HUES6 (cell line): ENCODE results near the gene PCYOX1L.
A peak's percentile ranks its signal among the peaks of the same experiment; 100 is the strongest.

Experiments
- H3K27ac ChIP-seq: 2 replicates; pipeline ENCODE4 v1.7.0; 2013; ENCODE audit warnings: low read depth, mild to moderate bottlenecking, low read length, inconsistent platforms
- H3K27me3 ChIP-seq: 2 replicates; pipeline ENCODE4 v1.6.1; 2013; ENCODE audit warnings: low read length; ENCODE audit not compliant: control insufficient read depth, insufficient read depth
- H3K36me3 ChIP-seq: 2 replicates; pipeline ENCODE4 v1.6.1; 2013; ENCODE audit warnings: low read length; ENCODE audit not compliant: control insufficient read depth, insufficient read depth
- H3K4me1 ChIP-seq: 2 replicates; pipeline ENCODE4 v1.6.1; 2013; ENCODE audit warnings: low read length; ENCODE audit not compliant: control insufficient read depth, insufficient read depth
- H3K4me3 ChIP-seq: 2 replicates; pipeline ENCODE4 v1.5.1; 2013; ENCODE audit warnings: low read depth, low read length
- H3K9ac ChIP-seq: one replicate; pipeline ENCODE4 v1.6.1; 2013; ENCODE audit warnings: mild to moderate bottlenecking, low read length
- H3K9me3 ChIP-seq: 2 replicates; pipeline ENCODE4 v1.6.1; 2013; ENCODE audit warnings: low read depth, low read length; ENCODE audit not compliant: control insufficient read depth, insufficient read depth

PCYOX1L gene

DNA sequence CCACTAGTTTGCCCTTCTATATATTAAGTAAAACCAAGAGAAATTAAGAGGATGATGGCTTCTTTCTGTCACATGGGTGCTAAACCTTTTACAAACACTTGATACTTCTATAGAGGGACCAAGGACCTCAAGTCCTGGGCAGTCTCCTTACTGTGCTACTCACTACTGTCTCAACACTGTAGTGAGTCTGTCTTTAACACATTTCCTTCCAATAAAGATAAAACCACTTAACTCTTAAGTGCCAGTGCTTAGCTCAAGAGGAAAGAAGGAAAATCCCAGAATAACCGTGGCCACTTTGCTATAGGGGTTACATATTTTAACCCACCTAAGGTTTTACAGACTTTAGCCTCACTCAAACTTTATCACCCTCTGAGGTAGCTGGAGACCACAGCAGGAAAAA lies 16.9 kb upstream of the PCYOX1L start:
- Histone ChIP-seq H3K27me3 (no peaks in the 10 kb centered on the region), H3K27ac (no peak overlapping the region), H3K9ac (no peak overlapping the region), H3K4me3 (no peak overlapping the region), H3K36me3 (no peaks in the 10 kb centered on the region), H3K9me3 (no peaks in the 10 kb centered on the region), H3K4me1 (no peaks in the 10 kb centered on the region)

DNA sequence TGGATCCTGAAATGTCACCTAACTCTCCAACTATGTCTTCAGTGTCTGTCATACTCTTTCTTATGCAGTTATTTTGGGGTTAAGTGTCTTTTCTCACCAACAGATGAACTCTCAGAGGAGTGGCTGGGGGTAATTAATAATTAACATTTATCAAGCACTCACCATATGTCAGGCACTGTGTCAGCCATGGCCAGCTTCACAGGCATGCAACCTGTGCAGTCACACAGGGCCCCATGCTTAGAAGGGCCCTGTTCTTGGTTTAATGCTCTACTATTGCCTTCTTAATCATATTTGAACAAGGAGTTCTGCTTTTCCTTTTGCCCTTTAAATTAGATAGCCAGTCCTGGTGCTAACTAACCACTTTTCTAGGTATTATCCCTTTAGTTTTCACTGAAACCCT lies 16.0 kb upstream of the PCYOX1L start:
- H3K9me3 ChIP-seq = no peaks in the 10 kb centered on the region
- H3K36me3 ChIP-seq = no peaks in the 10 kb centered on the region
- no peak overlapping the region for H3K27ac ChIP-seq
- H3K9ac ChIP-seq = no peak overlapping the region
- H3K27me3 ChIP-seq = no peaks in the 10 kb centered on the region
- no peak overlapping the region for H3K4me3 ChIP-seq
- no peaks in the 10 kb centered on the region; the same call in 1 of the 2 replicates for H3K4me1 ChIP-seq

DNA sequence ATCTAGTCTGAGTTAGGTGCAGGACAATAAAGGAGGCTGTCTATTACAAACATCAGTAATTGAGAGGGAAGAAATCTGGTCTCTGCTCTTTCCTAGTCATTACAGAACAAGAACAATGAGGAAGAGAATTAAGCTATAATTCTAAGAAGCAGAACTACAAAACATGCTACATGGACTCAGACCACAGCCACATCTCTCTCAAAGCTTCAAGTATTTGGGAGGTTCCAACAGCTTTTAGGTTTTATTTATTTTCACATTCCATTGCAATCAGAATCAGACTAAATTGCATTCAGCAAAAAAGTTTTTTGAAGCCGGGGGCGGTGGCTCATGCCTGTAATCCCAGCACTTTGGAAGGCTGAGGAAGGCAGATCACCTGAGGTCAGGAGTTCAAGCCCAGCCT lies 13.7 kb upstream of the PCYOX1L start:
- Histone ChIP-seq H3K27me3 (no peaks in the 10 kb centered on the region), H3K4me1 (no peaks in the 10 kb centered on the region; the same call in 1 of the 2 replicates), H3K4me3 (no peak overlapping the region), H3K9ac (no peak overlapping the region), H3K27ac (no peak overlapping the region), H3K9me3 (no peaks in the 10 kb centered on the region), H3K36me3 (peaks cover 23% of the 10 kb centered on the region)

DNA sequence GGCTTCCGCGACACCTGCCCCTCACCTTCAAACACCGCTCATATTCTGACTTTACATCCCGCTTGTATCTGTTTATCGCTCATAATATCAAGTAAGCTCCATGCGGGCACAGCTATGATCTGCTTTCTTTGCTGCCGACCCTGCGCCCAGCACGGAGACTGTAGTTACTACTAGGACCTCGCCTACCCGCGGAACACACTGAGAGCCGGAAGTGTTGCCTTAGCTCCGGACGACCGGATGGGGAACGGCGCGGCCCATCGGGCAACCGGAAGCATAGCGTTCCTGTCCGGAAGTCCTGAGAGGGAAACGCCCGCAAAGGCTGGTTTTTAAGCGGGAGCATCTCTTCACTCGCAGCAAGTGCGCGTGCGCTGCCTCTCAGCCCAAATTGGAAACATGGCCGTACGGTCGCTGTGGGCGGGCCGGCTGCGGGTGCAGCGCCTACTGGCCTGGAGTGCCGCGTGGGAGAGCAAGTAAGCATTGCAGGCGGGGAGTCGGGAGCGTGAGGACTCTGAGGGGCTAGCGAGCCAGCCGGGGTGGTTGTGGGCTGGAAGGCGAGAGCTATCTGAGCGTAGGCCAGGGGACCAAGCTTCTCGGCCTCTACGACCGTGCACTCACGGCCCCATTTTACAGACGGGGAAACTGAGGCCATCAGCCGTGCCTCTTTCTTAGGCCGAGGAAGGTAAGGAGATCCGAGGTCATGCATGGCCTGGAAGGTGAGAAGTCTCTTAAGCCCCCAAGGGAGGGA lies 12.5 kb upstream of the PCYOX1L start, which contains the start of gene GRPEL2:
TSS of gene GRPEL2 (plus strand) at position 353 of the 745 bp plus-strand sequence. CDS start at position 394, 41 bp downstream.
- H3K27me3 ChIP-seq = no peaks in the 10 kb centered on the region

DNA sequence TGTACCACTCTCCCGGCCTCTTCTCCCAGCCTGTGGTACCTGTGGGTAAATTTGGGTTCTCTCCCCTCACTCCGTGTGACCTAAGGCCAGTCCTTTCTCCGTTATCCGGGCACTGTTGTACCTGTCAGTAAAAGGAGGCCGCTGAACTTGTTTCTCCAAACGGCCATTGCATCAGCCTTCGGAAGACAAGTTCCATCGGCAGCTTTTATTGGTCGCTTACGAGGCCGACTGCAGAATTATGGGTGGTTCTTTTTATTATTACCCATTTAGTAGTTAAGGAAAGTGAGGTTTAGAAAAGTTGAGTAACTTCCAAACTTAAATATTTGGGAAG lies 12.0 kb upstream of the PCYOX1L start:
- Histone ChIP-seq H3K4me1 (no peaks in the 10 kb centered on the region; the same call in 1 of the 2 replicates), H3K36me3 (peaks cover 40% of the 10 kb centered on the region), H3K9me3 (no peaks in the 10 kb centered on the region), H3K27me3 (no peaks in the 10 kb centered on the region), H3K4me3 (peak overlapping the region; percentile 80), H3K9ac (peak overlapping the region; percentile 91), H3K27ac (peak overlapping the region; percentile 69)

More for the DNA sequence above, 12.5 kb upstream of the PCYOX1L start, which contains the start of gene GRPEL2:
- peak within 1 kb of the TSS; percentile 91 for H3K9ac ChIP-seq
- H3K4me3 ChIP-seq = peak within 1 kb of the TSS; percentile 80
- H3K36me3 ChIP-seq = peaks cover 34% of the 10 kb centered on the region
- H3K4me1 ChIP-seq = no peaks in the 10 kb centered on the region; the same call in 1 of the 2 replicates
- no peaks in the 10 kb centered on the region for H3K9me3 ChIP-seq
- peak within 1 kb of the TSS; percentile 69 for H3K27ac ChIP-seq

DNA sequence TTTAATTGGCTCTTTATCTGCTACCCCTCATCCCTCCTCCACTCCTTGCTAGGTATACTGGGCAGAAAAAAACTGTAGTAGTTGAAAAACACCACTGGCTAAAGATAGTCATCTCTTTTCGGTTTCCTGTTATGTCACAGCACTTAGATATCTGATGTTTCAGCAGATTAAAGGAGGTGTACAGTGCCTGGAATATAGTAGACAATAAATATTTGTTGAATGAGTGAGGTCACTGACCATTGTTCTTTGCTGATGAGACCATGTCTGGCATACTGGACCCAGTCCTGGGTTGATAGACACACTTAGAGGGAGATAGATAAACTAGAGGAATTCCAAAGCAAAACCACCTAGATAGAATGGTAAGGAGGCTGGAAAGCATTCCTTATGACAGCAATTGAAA lies 9.3 kb upstream of the PCYOX1L start:
- Histone ChIP-seq H3K4me1 (no peaks in the 10 kb centered on the region; the same call in 1 of the 2 replicates), H3K4me3 (no peak overlapping the region), H3K27ac (no peak overlapping the region), H3K9me3 (no peaks in the 10 kb centered on the region), H3K27me3 (no peaks in the 10 kb centered on the region), H3K36me3 (peaks cover 66% of the 10 kb centered on the region), H3K9ac (no peak overlapping the region)

DNA sequence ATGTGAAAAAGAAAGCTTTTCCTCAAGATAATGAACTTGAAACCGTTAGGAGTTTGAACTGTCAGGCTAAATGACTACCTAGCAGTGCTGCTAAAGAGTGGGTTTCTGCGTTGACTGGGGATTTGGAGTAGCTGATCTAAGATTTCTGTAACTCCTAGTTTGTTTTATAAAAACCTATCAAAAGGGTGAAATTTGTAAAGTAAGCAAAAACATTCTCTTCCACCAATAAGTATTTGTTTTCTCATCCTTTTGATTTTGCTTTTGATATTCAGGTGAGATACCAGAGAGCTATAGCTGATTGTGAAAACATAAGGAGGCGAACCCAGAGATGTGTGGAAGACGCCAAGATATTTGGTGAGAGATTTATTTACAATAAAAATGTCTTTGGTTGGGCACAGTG lies 8.5 kb upstream of the PCYOX1L start:
- H3K9ac ChIP-seq = no peak overlapping the region
- peaks cover 74% of the 10 kb centered on the region for H3K36me3 ChIP-seq
- H3K4me1 ChIP-seq = no peaks in the 10 kb centered on the region; the same call in 1 of the 2 replicates
- no peak overlapping the region for H3K4me3 ChIP-seq
- no peaks in the 10 kb centered on the region for H3K27me3 ChIP-seq
- H3K27ac ChIP-seq = no peak overlapping the region
- H3K9me3 ChIP-seq = no peaks in the 10 kb centered on the region

DNA sequence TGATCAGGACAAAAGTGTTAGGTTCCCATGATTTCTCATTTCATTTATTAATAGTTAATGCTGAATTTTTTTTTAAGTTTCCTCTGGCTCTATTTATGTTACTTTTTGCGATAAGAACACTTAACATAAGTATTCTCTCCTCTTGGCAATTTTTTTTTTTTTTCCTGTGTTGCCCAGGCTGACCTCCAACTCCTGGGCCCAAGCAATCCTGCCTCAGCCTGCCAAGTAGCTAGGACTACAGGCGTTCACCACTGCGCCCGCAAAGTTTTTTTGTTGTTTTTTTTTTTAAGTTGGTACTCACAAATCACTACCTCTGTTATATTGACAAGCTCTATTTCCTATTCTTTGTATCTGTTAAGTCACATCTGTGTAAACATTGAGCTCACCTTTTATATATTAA lies 5.7 kb upstream of the PCYOX1L start:
- H3K9ac ChIP-seq = no peak overlapping the region
- H3K9me3 ChIP-seq = no peaks in the 10 kb centered on the region
- peaks cover 86% of the 10 kb centered on the region for H3K36me3 ChIP-seq
- H3K4me3 ChIP-seq = no peak overlapping the region
- no peaks in the 10 kb centered on the region for H3K27me3 ChIP-seq
- H3K4me1 ChIP-seq = no peaks in the 10 kb centered on the region
- H3K27ac ChIP-seq = no peak overlapping the region

DNA sequence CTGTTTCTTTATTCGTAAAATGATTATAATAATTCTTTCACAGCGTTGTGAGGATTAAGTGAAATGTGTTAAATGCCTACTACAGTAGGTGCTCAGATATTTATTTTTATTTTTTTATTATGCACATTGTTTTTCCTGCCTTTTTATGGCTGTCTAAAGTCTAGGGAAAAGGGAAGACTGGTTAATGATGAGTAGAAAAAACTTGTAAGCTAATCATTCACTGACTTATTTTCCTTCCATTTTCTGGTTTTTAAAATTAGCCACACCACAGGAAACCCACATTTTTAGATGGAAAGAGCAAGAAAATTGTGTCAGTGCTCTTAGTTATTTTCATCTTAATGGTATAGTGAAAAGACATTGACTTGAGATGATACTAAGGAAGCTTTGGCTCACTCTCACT lies 3.9 kb upstream of the PCYOX1L start:
- H3K27me3 ChIP-seq = no peaks in the 10 kb centered on the region
- H3K4me1 ChIP-seq = peaks cover 5% of the 10 kb centered on the region
- no peak overlapping the region for H3K27ac ChIP-seq
- H3K36me3 ChIP-seq = peaks cover 68% of the 10 kb centered on the region
- no peak overlapping the region for H3K9ac ChIP-seq
- no peaks in the 10 kb centered on the region for H3K9me3 ChIP-seq
- no peak overlapping the region for H3K4me3 ChIP-seq

DNA sequence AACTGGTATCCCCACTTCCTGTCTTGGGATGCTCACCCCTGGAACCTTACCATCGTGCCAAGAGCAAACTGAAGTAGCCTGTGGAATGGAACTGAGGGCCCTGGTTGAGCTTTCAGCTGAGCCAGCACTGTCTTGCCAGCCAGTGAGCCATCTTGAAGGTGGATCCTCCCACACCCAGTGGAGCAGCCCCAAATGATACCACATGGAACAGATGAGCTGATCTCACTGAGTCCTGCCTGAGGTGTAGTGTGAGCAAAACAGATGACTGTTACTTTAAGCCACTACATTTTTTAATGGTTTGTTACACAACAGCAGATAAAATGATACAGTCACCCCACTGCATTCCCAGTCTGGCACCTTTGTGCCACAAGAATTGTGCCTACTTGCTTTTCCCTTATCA lies 2.2 kb upstream of the PCYOX1L start:
- Histone ChIP-seq H3K36me3 (peaks cover 51% of the 10 kb centered on the region), H3K4me1 (peaks cover 5% of the 10 kb centered on the region), H3K4me3 (no peak overlapping the region), H3K27me3 (no peaks in the 10 kb centered on the region; the same call in 1 of the 2 replicates), H3K27ac (no peak overlapping the region), H3K9me3 (no peaks in the 10 kb centered on the region), H3K9ac (no peak overlapping the region)

DNA sequence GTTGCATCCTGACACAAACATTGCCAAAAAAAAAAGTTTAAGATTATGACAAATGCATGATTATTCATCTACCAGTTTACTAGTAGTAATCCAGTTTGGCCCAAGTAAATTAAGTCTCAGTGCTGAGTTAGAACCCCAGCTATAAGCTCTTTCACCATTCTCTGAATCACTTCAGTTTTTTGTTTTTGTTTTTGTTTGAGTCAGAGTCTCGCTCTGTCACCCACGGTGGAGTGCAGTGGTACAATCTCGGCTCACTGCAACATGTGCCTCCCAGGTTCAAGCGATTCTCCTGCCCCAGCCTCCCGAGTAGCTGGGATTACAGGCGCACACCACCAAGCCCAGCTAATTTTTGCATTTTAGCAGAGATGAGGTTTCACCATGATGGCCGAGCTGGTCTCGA lies 1.5 kb upstream of the PCYOX1L start:
- Histone ChIP-seq H3K36me3 (peaks cover 44% of the 10 kb centered on the region), H3K4me3 (no peak overlapping the region), H3K9me3 (no peaks in the 10 kb centered on the region), H3K4me1 (peaks cover 5% of the 10 kb centered on the region), H3K27ac (no peak overlapping the region), H3K9ac (no peak overlapping the region), H3K27me3 (no peaks in the 10 kb centered on the region; the same call in 1 of the 2 replicates)
